Measurements from ENCODE around the gene VDAC1.

VDAC1 gene

DNA sequence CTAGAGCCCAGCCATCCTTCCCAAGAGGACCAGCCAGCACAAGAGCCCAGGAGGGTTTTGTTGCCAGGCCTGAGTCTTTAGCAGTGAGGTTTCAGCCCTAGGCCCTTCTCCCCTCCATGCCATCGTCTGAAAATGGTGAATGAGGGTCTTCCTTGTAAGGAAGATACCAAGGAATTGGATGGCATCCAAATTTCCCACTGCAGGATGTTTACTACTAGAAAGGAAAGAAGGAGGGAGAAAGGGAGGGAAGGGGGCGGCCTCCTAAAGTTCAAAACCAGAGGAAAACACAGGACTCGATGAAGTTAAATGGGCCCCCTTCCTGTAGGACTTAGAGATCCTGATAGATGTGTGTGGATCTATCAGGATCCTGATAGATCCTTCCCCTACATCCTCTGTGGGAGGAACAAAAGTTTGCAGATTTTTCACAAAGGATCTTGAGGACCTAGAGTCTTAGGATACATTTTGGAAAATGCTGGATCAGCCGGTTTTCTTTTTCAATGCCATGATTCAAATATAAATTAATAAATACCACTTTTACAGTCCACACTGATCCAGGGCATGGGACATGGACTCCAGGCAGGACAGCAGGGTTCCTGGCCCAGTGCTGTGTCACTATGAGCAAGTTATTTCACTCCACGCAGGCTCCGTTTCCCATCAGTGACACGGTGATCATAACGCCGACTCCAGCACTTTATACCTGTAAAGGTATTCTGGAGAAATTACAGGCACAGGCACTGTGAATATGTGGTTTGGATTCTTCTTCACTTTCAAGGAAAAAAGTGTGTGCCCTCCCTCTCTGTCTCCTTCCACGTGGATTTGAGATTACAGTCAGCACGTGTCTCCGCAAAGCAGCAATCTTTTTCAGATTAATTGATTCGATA is 77.2 kb downstream of the VDAC1 start:
- H3K27me3 ChIP-seq (ENCODE audit: control insufficient read depth in 1 of 2, insufficient read depth in 1 of 2, low read length in 2 of 2), result peaks cover 0 to 56% of the 10 kb centered on the region in 2 experiments
- no peak overlapping the region for H3K4ac ChIP-seq (ENCODE audit: low read depth in 1 of 2, low read length in 2 of 2)
- H4K91ac ChIP-seq (ENCODE audit: low read length), result no peak overlapping the region
- peak overlapping the region; percentile 55 for H3K27ac ChIP-seq (ENCODE audit: low read length, poor library complexity, severe bottlenecking)
- no peak for DNase-seq
- H4K8ac ChIP-seq (ENCODE audit: low read length), result no peak overlapping the region
- no peaks in the 10 kb centered on the region for H3K36me3 ChIP-seq (ENCODE audit: control insufficient read depth in 1 of 2, insufficient read depth in 2 of 2, low read depth in 1 of 2, low read length in 2 of 2)
- no peak overlapping the region for H3K14ac ChIP-seq (ENCODE audit: low read length in 2 of 2)
- no peaks in the 10 kb centered on the region for H3K79me1 ChIP-seq (replicated peaks; ENCODE audit: low read length, poor library complexity, severe bottlenecking)
- no peak overlapping the region for H2AK5ac ChIP-seq (ENCODE audit: low read length, severe bottlenecking)
- H3K23ac ChIP-seq (ENCODE audit: low read length in 2 of 2), result no peak overlapping the region
- no peak overlapping the region for H3K9ac ChIP-seq (ENCODE audit: low read length)
- H2AFZ ChIP-seq (ENCODE audit: low read depth, low read length), result no peak overlapping the region
- H3K4me2 ChIP-seq (ENCODE audit: low read length, poor library complexity, severe bottlenecking), result no peak overlapping the region
- no peak overlapping the region for H3K4me3 ChIP-seq (ENCODE audit: insufficient read depth in 1 of 2, low read depth in 1 of 2, low read length in 2 of 2)
- no peak overlapping the region for H2BK12ac ChIP-seq (ENCODE audit: low read length in 2 of 2)
- H2BK15ac ChIP-seq (ENCODE audit: low read depth, poor library complexity, severe bottlenecking), result no peak overlapping the region
- H2BK120ac ChIP-seq (ENCODE audit: low read depth, low read length), result no peak overlapping the region
- H3K9me3 ChIP-seq (ENCODE audit: control insufficient read depth, low read length), result no peaks in the 10 kb centered on the region
- WGBS, result 93% methylated on average over 13 of the region's 13 CpGs
- H3K18ac ChIP-seq (ENCODE audit: low read depth in 1 of 2, low read length in 2 of 2), result no peak overlapping the region
- H2BK5ac ChIP-seq (ENCODE audit: low read depth, low read length, poor library complexity, severe bottlenecking), result no peak overlapping the region
- H3K4me1 ChIP-seq (ENCODE audit: control insufficient read depth, insufficient read depth, low read depth, low read length), result peaks cover 30% of the 10 kb centered on the region

DNA sequence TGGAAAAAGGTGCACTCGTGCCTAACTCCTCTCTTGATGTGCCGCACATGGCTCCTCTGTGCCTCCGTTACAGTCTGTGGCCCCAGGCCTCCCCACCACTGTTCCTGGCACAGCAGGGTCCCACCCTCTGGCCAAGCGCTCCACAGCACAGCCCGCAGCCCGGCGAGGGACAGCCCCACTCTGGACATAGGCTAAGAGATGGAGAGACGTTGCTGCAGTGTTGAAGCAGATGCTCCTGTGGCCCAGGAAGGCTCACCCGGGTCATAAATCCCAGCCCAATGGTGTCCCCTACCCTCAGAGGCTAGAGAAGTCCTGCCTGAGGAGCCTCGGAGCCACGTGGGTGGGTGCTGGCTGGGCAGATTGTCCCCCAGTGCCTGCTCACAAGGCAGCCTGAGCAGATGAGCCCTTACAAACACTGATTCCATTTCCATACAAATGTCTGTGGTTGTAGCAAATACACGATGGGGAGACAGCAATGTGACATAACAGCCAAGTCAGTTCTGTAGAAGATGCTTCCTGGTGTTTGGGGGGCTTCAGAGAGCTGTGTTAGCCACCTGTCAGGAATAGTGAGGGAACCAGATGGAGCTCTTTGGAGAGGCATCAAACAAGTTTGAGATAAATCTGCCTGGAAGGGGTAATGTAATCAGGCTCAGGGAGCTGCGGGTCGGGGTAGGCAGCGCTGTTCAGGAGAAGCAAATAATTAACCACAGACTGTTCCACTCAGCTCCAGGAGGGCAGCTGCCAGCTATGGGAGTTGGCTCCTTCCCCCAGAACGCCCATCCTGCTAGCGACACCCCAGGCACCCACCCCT is 78.1 kb downstream of the VDAC1 start:
- WGBS, result 82% methylated on average over 17 of the region's 17 CpGs

DNA sequence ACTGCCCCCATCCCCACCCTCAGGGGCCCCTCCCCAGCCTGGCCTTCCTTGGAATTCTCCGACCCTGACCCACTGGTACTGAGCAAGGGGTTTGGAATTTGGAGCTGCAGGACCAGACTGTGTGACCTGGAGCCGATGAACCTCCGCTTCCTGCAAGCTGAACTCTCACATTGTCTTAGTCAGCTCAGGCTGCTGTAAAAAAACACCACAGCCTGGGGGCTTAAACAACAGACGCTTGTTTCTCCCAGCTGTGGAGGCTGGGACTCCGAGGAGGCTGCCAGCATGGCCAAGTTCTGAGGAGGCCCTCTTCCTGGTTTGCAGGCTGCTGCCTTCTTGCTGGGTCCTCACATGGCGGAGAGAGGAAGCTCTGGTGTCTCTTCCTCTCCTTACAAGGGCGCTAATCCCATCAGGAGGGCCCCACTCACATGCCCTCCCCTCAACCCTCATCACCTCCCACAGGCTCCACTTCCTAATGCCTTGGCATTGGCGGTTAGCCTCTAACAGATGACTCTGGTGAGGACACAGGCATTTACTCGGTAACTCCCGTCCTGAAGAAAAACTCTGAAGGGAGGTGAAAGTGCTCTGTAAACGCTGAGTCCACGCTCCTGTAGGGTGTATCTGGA is 78.8 kb downstream of the VDAC1 start:
- H3K4ac ChIP-seq (ENCODE audit: low read depth in 1 of 2, low read length in 2 of 2), result no peak overlapping the region

More for the DNA sequence above, 78.1 kb downstream of the VDAC1 start:
- H3K9me3 ChIP-seq (ENCODE audit: control insufficient read depth, low read length), result no peaks in the 10 kb centered on the region
- H3K4ac ChIP-seq (ENCODE audit: low read depth in 1 of 2, low read length in 2 of 2), result no peak overlapping the region
- peak overlapping the region; percentile 68 for H2AK5ac ChIP-seq (ENCODE audit: low read length, severe bottlenecking)
- H2BK5ac ChIP-seq (ENCODE audit: low read depth, low read length, poor library complexity, severe bottlenecking), result no peak overlapping the region
- H3K9ac ChIP-seq (ENCODE audit: low read length), result no peak overlapping the region
- no peaks in the 10 kb centered on the region for H3K79me1 ChIP-seq (replicated peaks; ENCODE audit: low read length, poor library complexity, severe bottlenecking)
- peak overlapping the region in 1 of 2 experiments; percentile 1 for H3K14ac ChIP-seq (ENCODE audit: low read length in 2 of 2)
- H2BK12ac ChIP-seq (ENCODE audit: low read length in 2 of 2), result no peak overlapping the region
- no peak overlapping the region for H2BK15ac ChIP-seq (ENCODE audit: low read depth, poor library complexity, severe bottlenecking)
- H3K18ac ChIP-seq (ENCODE audit: low read depth in 1 of 2, low read length in 2 of 2), result no peak overlapping the region
- peaks cover 0 to 60% of the 10 kb centered on the region in 2 experiments for H3K27me3 ChIP-seq (ENCODE audit: control insufficient read depth in 1 of 2, insufficient read depth in 1 of 2, low read length in 2 of 2)
- peak overlapping the region; percentile 41 for H3K4me2 ChIP-seq (ENCODE audit: low read length, poor library complexity, severe bottlenecking)
- H4K91ac ChIP-seq (ENCODE audit: low read length), result no peak overlapping the region
- H2BK120ac ChIP-seq (ENCODE audit: low read depth, low read length), result no peak overlapping the region
- peaks cover 33% of the 10 kb centered on the region for H3K4me1 ChIP-seq (ENCODE audit: control insufficient read depth, insufficient read depth, low read depth, low read length)
- no peak overlapping the region for H3K4me3 ChIP-seq (ENCODE audit: insufficient read depth in 1 of 2, low read depth in 1 of 2, low read length in 2 of 2)
- H4K8ac ChIP-seq (ENCODE audit: low read length), result no peak overlapping the region
- H3K36me3 ChIP-seq (ENCODE audit: control insufficient read depth in 1 of 2, insufficient read depth in 2 of 2, low read depth in 1 of 2, low read length in 2 of 2), result no peaks in the 10 kb centered on the region
- H2AFZ ChIP-seq (ENCODE audit: low read depth, low read length), result no peak overlapping the region
- no peak overlapping the region for H3K23ac ChIP-seq (ENCODE audit: low read length in 2 of 2)
- DNase-seq, result no peak
- peak overlapping the region; percentile 55 for H3K27ac ChIP-seq (ENCODE audit: low read length, poor library complexity, severe bottlenecking)

More for the DNA sequence above, 78.8 kb downstream of the VDAC1 start:
- no peak overlapping the region for H2AFZ ChIP-seq (ENCODE audit: low read depth, low read length)
- no peak overlapping the region for H2BK12ac ChIP-seq (ENCODE audit: low read length in 2 of 2)
- H2BK120ac ChIP-seq (ENCODE audit: low read depth, low read length), result no peak overlapping the region
- WGBS, result 75% methylated on average over 12 of the region's 12 CpGs
- no peak for DNase-seq
- H3K4me3 ChIP-seq (ENCODE audit: insufficient read depth in 1 of 2, low read depth in 1 of 2, low read length in 2 of 2), result no peak overlapping the region
- H3K4me2 ChIP-seq (ENCODE audit: low read length, poor library complexity, severe bottlenecking), result no peak overlapping the region
- H3K23ac ChIP-seq (ENCODE audit: low read length in 2 of 2), result no peak overlapping the region
- no peak overlapping the region for H3K9ac ChIP-seq (ENCODE audit: low read length)
- no peak overlapping the region for H3K27ac ChIP-seq (ENCODE audit: low read length, poor library complexity, severe bottlenecking)
- H2BK5ac ChIP-seq (ENCODE audit: low read depth, low read length, poor library complexity, severe bottlenecking), result no peak overlapping the region
- H3K4me1 ChIP-seq (ENCODE audit: control insufficient read depth, insufficient read depth, low read depth, low read length), result peaks cover 33% of the 10 kb centered on the region
- no peak overlapping the region for H4K8ac ChIP-seq (ENCODE audit: low read length)
- H2AK5ac ChIP-seq (ENCODE audit: low read length, severe bottlenecking), result peak overlapping the region; percentile 38
- no peak overlapping the region for H3K14ac ChIP-seq (ENCODE audit: low read length in 2 of 2)
- H4K91ac ChIP-seq (ENCODE audit: low read length), result no peak overlapping the region
- H3K9me3 ChIP-seq (ENCODE audit: control insufficient read depth, low read length), result no peaks in the 10 kb centered on the region
- no peak overlapping the region for H2BK15ac ChIP-seq (ENCODE audit: low read depth, poor library complexity, severe bottlenecking)
- H3K36me3 ChIP-seq (ENCODE audit: control insufficient read depth in 1 of 2, insufficient read depth in 2 of 2, low read depth in 1 of 2, low read length in 2 of 2), result no peaks in the 10 kb centered on the region
- H3K27me3 ChIP-seq (ENCODE audit: control insufficient read depth in 1 of 2, insufficient read depth in 1 of 2, low read length in 2 of 2), result peaks cover 0 to 60% of the 10 kb centered on the region in 2 experiments
- H3K79me1 ChIP-seq (replicated peaks; ENCODE audit: low read length, poor library complexity, severe bottlenecking), result no peaks in the 10 kb centered on the region
- no peak overlapping the region for H3K18ac ChIP-seq (ENCODE audit: low read depth in 1 of 2, low read length in 2 of 2)

All from mesenchymal stem cell (in vitro differentiated cells and primary cell).